IMR-90 (cell line): ENCODE results near the gene PELI3. TPM values are rescaled to one million over a fixed set of nuclear protein-coding genes. Genes with fewer than 3 reads are reported as not detected.

ENCODE experiments used
- microRNA-seq, 2 experiments: library from miRNA; stranded (forward) in 1 of 2; unstranded in 1 of 2; fragments of 10-50 nt in 1 of 2; fragments of <30 nt in 1 of 2; gene quantifications in 1 of 2; microRNA quantifications in 1 of 2; one replicate each; pipeline versions ENCODE3 to v1.1.0; 2013 to 2020; ENCODE audit not compliant: insufficient read depth in 1 of 2, insufficient read length in 1 of 2, unreplicated experiment in 1 of 2
- polyA plus RNA-seq, 3 experiments: library from polyadenylated mRNA; depleted of rRNA; stranded (reverse); fragments of >200 nt; gene quantifications; 2 replicates each; pipeline ENCODE4 v1.2.3, GENCODE V29; 2012; ENCODE audit warnings: low replicate concordance in 1 of 3
- small RNA-seq, 5 experiments: library from RNA; depleted of rRNA; stranded (forward); fragments of <200 nt; gene quantifications; one replicate each; pipeline ENCODE3, GENCODE V24; 2012
- total RNA-seq: library from RNA; depleted of rRNA; stranded (reverse); fragments of >200 nt; gene quantifications from 2 replicates; pipeline ENCODE4 v1.2.3, GENCODE V29; 2012; rRNA removed

The PELI3 gene
- total and polyA plus RNA-seq, 2 of the 4 experiments (the other 2 are of a cell fraction) = 5.0 to 6.3 TPM

Small RNAs within 50 kb of the gene (microRNA-seq; reads per million reads assigned to microRNA genes)
- gene RF00416 (ENCODE audit: insufficient read depth, insufficient read length) = not detected

Small RNAs within 50 kb of the gene (small RNA-seq; reads per million reads assigned to genes)
- 0 reads per million in 5 experiments for gene RF00416

Other genes with a start within 250 kb of the PELI3 start
- 6.9 and 7.9 TPM in 2 replicates for gene KLC2, start 209.2 kb upstream of the PELI3 start, total RNA-seq
- gene KLC2, start 209.2 kb upstream of the PELI3 start, polyA plus RNA-seq (2012; rRNA removed) = 22.0 and 26.4 TPM in 2 replicates
- 76.9 and 83.7 TPM in 2 replicates for gene RAB1B, start 198.3 kb upstream of the PELI3 start, total RNA-seq
- 248 and 296 TPM in 2 replicates for gene RAB1B, start 198.3 kb upstream of the PELI3 start, polyA plus RNA-seq (2012; rRNA removed)
- 0.54 and 0.83 TPM in 2 replicates for gene CNIH2, start 188.7 kb upstream of the PELI3 start, total RNA-seq
- 3.4 and 5.2 TPM in 2 replicates for gene CNIH2, start 188.7 kb upstream of the PELI3 start, polyA plus RNA-seq (2012; rRNA removed)
- gene YIF1A, start 177.8 kb upstream of the PELI3 start, total RNA-seq = 128 and 134 TPM in 2 replicates
- gene YIF1A, start 177.8 kb upstream of the PELI3 start, polyA plus RNA-seq (2012; rRNA removed) = 207 and 219 TPM in 2 replicates
- not detected in 2 replicates for gene TMEM151A, start 175.0 kb upstream of the PELI3 start, total RNA-seq
- 0.03 and 0.07 TPM in 2 replicates for gene TMEM151A, start 175.0 kb upstream of the PELI3 start, polyA plus RNA-seq (2012; rRNA removed)
- gene CD248, start 149.9 kb upstream of the PELI3 start, total RNA-seq = 19.5 and 25.6 TPM in 2 replicates
- 209 and 223 TPM in 2 replicates for gene CD248, start 149.9 kb upstream of the PELI3 start, polyA plus RNA-seq (2012; rRNA removed)
- 9.9 and 10.6 TPM in 2 replicates for gene RIN1, start 130.5 kb upstream of the PELI3 start, total RNA-seq
- gene RIN1, start 130.5 kb upstream of the PELI3 start, polyA plus RNA-seq (2012; rRNA removed) = 20.8 and 27.1 TPM in 2 replicates
- gene BRMS1, start 121.8 kb upstream of the PELI3 start, total RNA-seq = 57.9 and 67.2 TPM in 2 replicates
- gene BRMS1, start 121.8 kb upstream of the PELI3 start, polyA plus RNA-seq (2012; rRNA removed) = 48.3 and 51.9 TPM in 2 replicates
- gene B4GAT1, start 119.3 kb upstream of the PELI3 start, total RNA-seq = 10.6 and 13.9 TPM in 2 replicates
- gene B4GAT1, start 119.3 kb upstream of the PELI3 start, polyA plus RNA-seq (2012; rRNA removed) = 18.4 and 20.5 TPM in 2 replicates
- under 0.01 TPM in 2 replicates for gene SLC29A2, start 95.1 kb upstream of the PELI3 start, total RNA-seq
- 0.87 and 1.2 TPM in 2 replicates for gene SLC29A2, start 95.1 kb upstream of the PELI3 start, polyA plus RNA-seq (2012; rRNA removed)
- gene NPAS4, start 45.9 kb upstream of the PELI3 start, total RNA-seq = under 0.01 TPM in 1 of 2 replicates, not detected in the other
- gene NPAS4, start 45.9 kb upstream of the PELI3 start, polyA plus RNA-seq (2012; rRNA removed) = 0.77 and 0.89 TPM in 2 replicates
- 39.2 and 45.5 TPM in 2 replicates for gene MRPL11, start 28.1 kb upstream of the PELI3 start, total RNA-seq
- gene MRPL11, start 28.1 kb upstream of the PELI3 start, polyA plus RNA-seq (2012; rRNA removed) = 45.6 and 46.6 TPM in 2 replicates
- 51.8 and 52.8 TPM in 2 replicates for gene DPP3, start 13.5 kb downstream of the PELI3 start, total RNA-seq
- 66.3 and 90.3 TPM in 2 replicates for gene DPP3, start 13.5 kb downstream of the PELI3 start, polyA plus RNA-seq (2012; rRNA removed)
- gene BBS1, start 43.7 kb downstream of the PELI3 start, total RNA-seq = 13.9 and 16.5 TPM in 2 replicates
- gene BBS1, start 43.7 kb downstream of the PELI3 start, polyA plus RNA-seq (2012; rRNA removed) = 17.3 and 20.6 TPM in 2 replicates
- gene ZDHHC24, start 79.1 kb downstream of the PELI3 start, total RNA-seq = 3.2 and 3.6 TPM in 2 replicates
- gene ZDHHC24, start 79.1 kb downstream of the PELI3 start, polyA plus RNA-seq (2012; rRNA removed) = 10.9 and 18.1 TPM in 2 replicates
- gene ACTN3, start 80.0 kb downstream of the PELI3 start, total RNA-seq = under 0.01 TPM in 2 replicates
- 0.05 and 0.06 TPM in 2 replicates for gene ACTN3, start 80.0 kb downstream of the PELI3 start, polyA plus RNA-seq (2012; rRNA removed)
- 3.6 and 4.1 TPM in 2 replicates for gene CTSF, start 101.7 kb downstream of the PELI3 start, total RNA-seq
- 15.2 and 16.0 TPM in 2 replicates for gene CTSF, start 101.7 kb downstream of the PELI3 start, polyA plus RNA-seq (2012; rRNA removed)
- gene CCDC87, start 126.2 kb downstream of the PELI3 start, total RNA-seq = under 0.01 and 0.18 TPM in 2 replicates
- 0.14 and 0.19 TPM in 2 replicates for gene CCDC87, start 126.2 kb downstream of the PELI3 start, polyA plus RNA-seq (2012; rRNA removed)
- 20.1 and 21.4 TPM in 2 replicates for gene CCS, start 126.3 kb downstream of the PELI3 start, total RNA-seq
- 53.0 and 54.6 TPM in 2 replicates for gene CCS, start 126.3 kb downstream of the PELI3 start, polyA plus RNA-seq (2012; rRNA removed)
- gene RBM14, start 149.7 kb downstream of the PELI3 start, total RNA-seq = 9.3 and 12.2 TPM in 2 replicates
- gene RBM14, start 149.7 kb downstream of the PELI3 start, polyA plus RNA-seq (2012; rRNA removed) = 31.1 and 34.8 TPM in 2 replicates
- gene RBM4, start 171.8 kb downstream of the PELI3 start, total RNA-seq = 175 and 198 TPM in 2 replicates
- 165 and 176 TPM in 2 replicates for gene RBM4, start 171.8 kb downstream of the PELI3 start, polyA plus RNA-seq (2012; rRNA removed)
- gene RBM4B, start 211.0 kb downstream of the PELI3 start, total RNA-seq = 23.1 and 25.6 TPM in 2 replicates
- gene RBM4B, start 211.0 kb downstream of the PELI3 start, polyA plus RNA-seq (2012; rRNA removed) = 21.1 and 26.7 TPM in 2 replicates